WI38 (cell line): ENCODE data around the gene HOXD9.
A peak's percentile ranks its signal among the peaks of the same experiment; 100 is the strongest.

Source experiments
- H3K4me3 ChIP-seq: 2 replicates; pipeline ENCODE4 v1.5.1; 2011; ENCODE audit warnings: low read depth, mild to moderate bottlenecking, control low read depth, low read length
- CTCF ChIP-seq: IDR thresholded peaks from 2 replicates; pipeline ENCODE4 v1.5.1; 2012; ENCODE audit warnings: low read depth, mild to moderate bottlenecking, control low read depth, low read length

The HOXD9 gene

GRCh38 chr2:176111309-176111663, 11.2 kb upstream of the HOXD9 start:
- H3K4me3 ChIP-seq: no peak overlapping the region
- peak; percentile 73 for TF ChIP-seq CTCF

GRCh38 chr2:176111846-176112374, 10.6 kb upstream of the HOXD9 start:
- no peak overlapping the region for H3K4me3 ChIP-seq
- no peak for TF ChIP-seq CTCF

- H3K4me3 ChIP-seq: no peak overlapping the region
- TF ChIP-seq CTCF: no peak
These were observed 9.9 kb upstream of the HOXD9 start for GRCh38 chr2:176112375-176113302.

DNA sequence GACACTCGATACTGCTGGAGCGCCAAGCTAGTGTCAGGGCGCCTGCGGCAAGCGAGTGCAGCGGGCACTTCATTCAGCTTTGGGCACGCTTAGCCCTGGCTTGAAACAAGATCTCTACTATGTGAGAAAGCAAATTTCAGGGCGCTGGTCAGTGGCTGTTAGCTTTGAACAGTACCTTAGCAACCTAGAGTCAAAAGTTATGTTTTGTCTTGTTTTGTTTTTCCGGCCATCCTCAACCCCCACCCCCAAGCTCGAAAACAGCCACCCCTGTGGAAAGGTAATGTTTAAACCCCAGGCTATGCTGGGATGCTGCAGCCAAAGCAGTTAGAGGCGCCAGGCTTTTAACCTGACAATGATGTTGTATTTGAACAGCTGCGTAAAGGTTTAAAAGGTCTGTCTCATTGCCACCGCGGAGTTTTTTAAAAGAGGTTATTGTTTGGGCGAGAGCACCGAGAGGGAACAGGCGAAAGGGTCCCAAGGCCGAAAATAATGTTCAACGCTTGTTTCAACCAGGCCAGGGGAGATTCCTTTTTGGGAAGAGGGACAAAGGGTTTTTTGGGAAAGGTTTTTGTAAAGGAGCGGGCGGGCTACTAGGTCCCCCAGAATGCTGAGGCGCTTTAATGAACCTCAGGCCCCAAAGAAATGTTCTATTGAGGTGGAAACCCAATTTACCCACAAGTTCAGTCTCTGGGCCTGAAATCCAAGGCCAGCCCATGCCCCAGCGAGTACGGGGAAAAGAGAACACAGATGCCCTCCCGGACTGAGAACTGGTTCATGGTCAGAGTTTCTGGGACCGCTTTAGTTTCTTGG, 8.2 kb upstream of the HOXD9 start:
- no peak overlapping the region for H3K4me3 ChIP-seq
- no peak for TF ChIP-seq CTCF

DNA sequence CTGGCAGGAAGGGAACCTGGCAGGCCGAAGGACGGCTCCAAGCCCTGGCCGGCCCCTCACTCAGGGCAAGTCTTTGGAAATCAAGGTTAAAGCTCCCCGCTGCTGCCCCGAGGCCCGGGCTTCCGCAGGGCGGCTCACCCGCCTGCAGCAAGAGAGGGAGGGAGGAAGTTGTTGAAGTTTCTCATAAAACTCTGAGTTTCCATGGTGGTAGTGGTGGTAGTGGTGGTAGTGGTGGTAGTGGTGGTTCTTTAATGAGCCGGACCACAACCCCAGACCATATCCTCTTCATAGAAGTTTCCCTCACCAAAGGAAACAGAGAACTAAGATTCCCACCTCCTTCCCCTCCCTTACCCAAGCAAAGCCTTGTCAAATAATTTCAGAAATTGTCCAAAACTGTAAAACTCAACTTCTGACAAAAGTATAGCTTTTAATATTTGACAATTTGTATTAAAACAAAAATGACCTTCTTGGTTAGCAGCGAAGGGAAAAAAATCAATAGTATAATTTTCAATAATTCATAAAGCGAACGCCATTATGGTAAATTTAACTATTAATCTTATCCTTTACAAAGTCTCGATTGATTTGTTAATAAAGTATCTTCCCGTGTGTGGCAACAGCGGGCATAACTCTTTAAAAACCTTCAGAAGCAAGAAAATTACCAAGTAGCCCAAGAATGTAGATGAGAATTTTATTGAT, 7.4 kb upstream of the HOXD9 start:
- no peak overlapping the region for H3K4me3 ChIP-seq
- no peak for TF ChIP-seq CTCF

DNA sequence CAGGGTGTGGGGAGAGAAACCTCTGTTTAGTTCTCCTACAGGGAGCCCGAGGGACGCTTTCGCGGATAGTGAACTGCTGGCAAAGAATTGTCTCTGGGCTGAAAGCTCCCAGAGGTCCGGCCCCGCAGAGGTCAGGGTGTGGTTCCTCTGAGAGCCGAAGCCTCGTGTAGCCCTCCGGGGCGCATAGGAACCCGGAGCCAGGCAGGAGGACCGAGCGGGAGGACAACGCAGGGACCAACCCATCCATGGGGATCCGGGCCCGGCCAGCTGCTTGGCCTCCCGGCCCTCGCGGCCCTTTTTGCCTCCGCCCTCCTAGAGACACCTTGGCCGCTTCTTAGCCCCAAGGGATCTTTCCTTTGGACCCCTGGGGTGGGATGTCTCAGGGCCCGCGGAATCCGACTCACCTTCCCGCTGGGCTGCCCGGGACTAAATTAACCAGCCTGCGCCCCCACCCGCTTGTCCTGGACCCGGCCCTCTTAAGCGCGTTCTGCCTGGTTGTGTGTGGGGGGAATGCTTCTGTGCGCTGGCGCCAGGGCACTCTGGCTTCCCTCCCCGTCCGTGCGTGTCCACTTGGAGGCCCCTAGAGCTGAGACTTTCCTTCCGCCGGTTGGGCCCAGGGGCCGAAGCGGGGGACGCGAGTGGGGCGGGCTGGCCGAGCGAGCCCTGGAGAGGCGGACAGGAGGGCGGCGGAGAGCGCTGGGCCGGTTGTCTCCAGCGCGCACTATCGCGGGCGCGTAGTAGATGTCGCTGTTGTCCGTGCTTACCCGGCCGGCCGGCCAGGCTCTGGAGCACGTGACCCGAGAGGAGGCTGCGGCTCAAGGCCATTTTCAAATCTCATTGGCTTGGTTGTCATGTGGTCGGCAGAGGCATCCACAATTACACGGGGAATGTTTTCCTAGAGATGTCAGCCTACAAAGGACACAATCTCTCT, 6.4 kb upstream of the HOXD9 start, which contains the start of gene HOXD10:
Gene HOXD10 (plus strand): TSS at position 896 of the 931 bp plus-strand sequence. CDS start 56 bp downstream, outside the sequence.
- H3K4me3 ChIP-seq: no peak within 1 kb of the TSS
- no peak for TF ChIP-seq CTCF
